ENCODE results near the gene RARRES1. TPM values are rescaled to one million over a fixed set of nuclear protein-coding genes. Genes with fewer than 3 reads are reported as not detected.

Gene RARRES1
- 0.96 and 1.3 TPM in 2 replicates for total RNA-seq

GRCh38 chr3:158731938-158732855, at the start of gene RARRES1:
Gene RARRES1, minus strand, starts transcription at chr3:158732457. Its CDS starts 42 bp downstream, at chr3:158732415.

GRCh38 chr3:158672215-158673176, 59.8 kb downstream of the RARRES1 start, which contains the start of gene LXN:
Gene LXN, minus strand, starts transcription at chr3:158672648. Its CDS starts 170 bp downstream, at chr3:158672478.

Small RNA genes lying within 50 kb of the gene (small RNA-seq; reads per million reads assigned to genes)
- not detected for gene AC080013.6

Other genes with a start within 250 kb of the RARRES1 start
- gene MLF1, start 161.3 kb downstream of the RARRES1 start, total RNA-seq = 7.5 and 7.9 TPM in 2 replicates
- 71.9 and 101 TPM in 2 replicates for gene GFM1, start 87.9 kb downstream of the RARRES1 start, total RNA-seq
- gene LXN, start 59.8 kb downstream of the RARRES1 start, total RNA-seq = 72.1 and 74.1 TPM in 2 replicates
- gene MFSD1, start 69.6 kb upstream of the RARRES1 start, total RNA-seq = 52.3 and 79.2 TPM in 2 replicates